HepG2 (cell line): Measurements from ENCODE around the gene NME2. TPM values are rescaled to one million over a fixed set of nuclear protein-coding genes. Genes with fewer than 3 reads are reported as not detected.

Experiments
- AHR ChIP-seq: IDR thresholded peaks from 2 replicates; pipeline ENCODE4 v1.6.1; 2018; ENCODE audit warnings: missing genetic modification reagents, missing compliant biosample characterization
- ELF4 ChIP-seq: sonication (generic); formaldehyde crosslinking; IDR thresholded peaks from 2 replicates; pipeline ENCODE4 v1.5.0; 2020; ENCODE audit warnings: missing genetic modification reagents, mild to moderate bottlenecking, moderate library complexity, borderline replicate concordance
- FOXJ3 ChIP-seq: sonication (generic); formaldehyde crosslinking; IDR thresholded peaks from 2 replicates; pipeline ENCODE4 v1.4.0; 2020; ENCODE audit warnings: missing genetic modification reagents, mild to moderate bottlenecking, borderline replicate concordance
- MAZ ChIP-seq, 2 experiments: sonication (generic) in 1 of 2; formaldehyde crosslinking in 1 of 2; IDR thresholded peaks; 2 replicates each; pipeline versions ENCODE4 v1.5.0 to v1.6.1; 2012 to 2020; ENCODE audit warnings: low read depth in 2 of 2, mild to moderate bottlenecking in 2 of 2, borderline replicate concordance in 1 of 2, improper control_type of control experiment in 1 of 2, low read length in 1 of 2, missing genetic modification reagents in 1 of 2, moderate library complexity in 1 of 2
- NFKBIZ ChIP-seq: IDR thresholded peaks from 2 replicates; pipeline ENCODE4 v1.6.1; 2018; ENCODE audit warnings: missing genetic modification reagents, missing compliant biosample characterization
- RBM39 ChIP-seq: fragments of 200-400 bp; formaldehyde crosslinking; IDR thresholded peaks from one replicate; pipeline ENCODE4 v1.6.1; 2018; ENCODE audit warnings: antibody characterized with exemption, mild to moderate bottlenecking, low read depth, low read length; ENCODE audit not compliant: poor library complexity, severe bottlenecking
- RERE ChIP-seq: IDR thresholded peaks from 2 replicates; pipeline ENCODE4 v1.6.1; 2016; ENCODE audit warnings: low read depth, missing genetic modification reagents, missing compliant biosample characterization
- TRIM24 ChIP-seq: sonication (generic); formaldehyde crosslinking; IDR thresholded peaks from 2 replicates; pipeline ENCODE4 v1.8.0; 2022; ENCODE audit warnings: mild to moderate bottlenecking, missing genetic modification reagents
- ZBTB3 ChIP-seq: sonication (generic); formaldehyde crosslinking; IDR thresholded peaks from 2 replicates; pipeline ENCODE4 v1.4.0; 2020; ENCODE audit warnings: low read depth, mild to moderate bottlenecking, moderate library complexity, missing genetic modification reagents, borderline replicate concordance
- ZNF20 ChIP-seq: sonication (generic); formaldehyde crosslinking; IDR thresholded peaks from 2 replicates; pipeline ENCODE4 v1.4.0; 2020; ENCODE audit warnings: mild to moderate bottlenecking, moderate library complexity, missing genetic modification reagents
- ZNF234 ChIP-seq: sonication (generic); formaldehyde crosslinking; conservative IDR thresholded peaks from 2 replicates; pipeline ENCODE4 v1.5.1; 2020; ENCODE audit warnings: mild to moderate bottlenecking, missing genetic modification reagents
- ZNF354B ChIP-seq: sonication (generic); formaldehyde crosslinking; IDR thresholded peaks from 2 replicates; pipeline ENCODE4 v1.8.0; 2022; ENCODE audit warnings: mild to moderate bottlenecking, missing genetic modification reagents
- ZNF460 ChIP-seq: sonication (generic); formaldehyde crosslinking; IDR thresholded peaks from 2 replicates; pipeline ENCODE4 v1.5.1; 2020; ENCODE audit warnings: missing genetic modification reagents, mild to moderate bottlenecking, borderline replicate concordance
- ZNF704 ChIP-seq: sonication (generic); formaldehyde crosslinking; IDR thresholded peaks from 2 replicates; pipeline ENCODE4 v1.8.1; 2023; ENCODE audit warnings: mild to moderate bottlenecking, inconsistent platforms, moderate library complexity, missing genetic modification reagents, borderline replicate concordance
- polyA plus RNA-seq, 8 experiments: library from polyadenylated mRNA; depleted of rRNA in 3 of 8; stranded (reverse) in 7 of 8; unstranded in 1 of 8; fragments of >200 nt; fragmentation: Illumina TruSeq in 4 of 8; extraction: Trizol in 4 of 8; gene quantifications; 2 replicates each; pipeline versions ENCODE4 v1.2.1 to v1.2.3, GENCODE V29; 2011 to 2016; ENCODE audit warnings: low read depth in 4 of 8, missing spikeins in 1 of 8, mixed read lengths in 1 of 8; ENCODE audit not compliant: insufficient read depth in 1 of 8
- total RNA-seq, 5 experiments: library from RNA; depleted of rRNA; stranded (reverse); fragments of >200 nt; fragmentation: Illumina TruSeq; extraction: Trizol; gene quantifications; 2 replicates each; pipeline ENCODE4 v1.2.3, GENCODE V29; 2016; ENCODE audit warnings: low read depth in 1 of 5
- TF ChIP-seq, protein P1 (sequence below): sonication (generic); formaldehyde crosslinking; IDR thresholded peaks from 2 replicates; pipeline ENCODE4 v1.5.0; 2020; ENCODE audit warnings: missing genetic modification reagents
- TF ChIP-seq, protein P2 (sequence below): sonication (generic); formaldehyde crosslinking; IDR thresholded peaks from 2 replicates; pipeline ENCODE4 v1.5.0; 2020; ENCODE audit warnings: missing genetic modification reagents, mild to moderate bottlenecking, borderline replicate concordance
- TF ChIP-seq, protein P3 (sequence below): fragments of 450-650 bp; IDR thresholded peaks from 2 replicates; pipeline ENCODE4 v1.6.1; 2017

Gene NME2
- total and polyA plus RNA-seq, 2 of the 13 experiments (the other 11 are each of a cell fraction or from before 2014, with no cell fraction given) = 790 to 1,213 TPM

- no peak for TF ChIP-seq MAZ (IDR thresholded peaks at IDR 0.05; ENCODE audit: borderline replicate concordance, low read depth, low read length)
- peak; percentile 79; the same call in 1 of the 2 replicates for TF ChIP-seq MAZ (CRISPR knock-in tag; IDR thresholded peaks at IDR 0.05; ENCODE audit: low read depth)
- no peak for TF ChIP-seq ELF4 (CRISPR knock-in tag)
- no peak for TF ChIP-seq ZNF20 (CRISPR knock-in tag)
- TF ChIP-seq ZBTB3 (CRISPR knock-in tag) = no peak
- no peak for TF ChIP-seq ZNF460
- TF ChIP-seq, protein P1, sequence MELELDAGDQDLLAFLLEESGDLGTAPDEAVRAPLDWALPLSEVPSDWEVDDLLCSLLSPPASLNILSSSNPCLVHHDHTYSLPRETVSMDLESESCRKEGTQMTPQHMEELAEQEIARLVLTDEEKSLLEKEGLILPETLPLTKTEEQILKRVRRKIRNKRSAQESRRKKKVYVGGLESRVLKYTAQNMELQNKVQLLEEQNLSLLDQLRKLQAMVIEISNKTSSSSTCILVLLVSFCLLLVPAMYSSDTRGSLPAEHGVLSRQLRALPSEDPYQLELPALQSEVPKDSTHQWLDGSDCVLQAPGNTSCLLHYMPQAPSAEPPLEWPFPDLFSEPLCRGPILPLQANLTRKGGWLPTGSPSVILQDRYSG (CRISPR knock-in tag) = no peak
- TF ChIP-seq RERE (CRISPR knock-in tag) = no peak
- TF ChIP-seq TRIM24 (CRISPR knock-in tag) = no peak
- TF ChIP-seq, protein P2, sequence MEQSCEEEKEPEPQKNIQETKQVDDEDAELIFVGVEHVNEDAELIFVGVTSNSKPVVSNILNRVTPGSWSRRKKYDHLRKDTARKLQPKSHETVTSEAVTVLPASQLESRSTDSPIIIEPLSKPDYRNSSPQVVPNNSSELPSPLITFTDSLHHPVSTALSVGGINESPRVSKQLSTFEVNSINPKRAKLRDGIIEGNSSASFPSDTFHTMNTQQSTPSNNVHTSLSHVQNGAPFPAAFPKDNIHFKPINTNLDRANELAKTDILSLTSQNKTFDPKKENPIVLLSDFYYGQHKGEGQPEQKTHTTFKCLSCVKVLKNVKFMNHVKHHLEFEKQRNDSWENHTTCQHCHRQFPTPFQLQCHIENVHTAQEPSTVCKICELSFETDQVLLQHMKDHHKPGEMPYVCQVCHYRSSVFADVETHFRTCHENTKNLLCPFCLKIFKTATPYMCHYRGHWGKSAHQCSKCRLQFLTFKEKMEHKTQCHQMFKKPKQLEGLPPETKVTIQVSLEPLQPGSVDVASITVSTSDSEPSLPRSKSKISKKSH = no peak
- peak; percentile 85 for TF ChIP-seq RBM39
- no peak for TF ChIP-seq NFKBIZ
- TF ChIP-seq, protein P3, sequence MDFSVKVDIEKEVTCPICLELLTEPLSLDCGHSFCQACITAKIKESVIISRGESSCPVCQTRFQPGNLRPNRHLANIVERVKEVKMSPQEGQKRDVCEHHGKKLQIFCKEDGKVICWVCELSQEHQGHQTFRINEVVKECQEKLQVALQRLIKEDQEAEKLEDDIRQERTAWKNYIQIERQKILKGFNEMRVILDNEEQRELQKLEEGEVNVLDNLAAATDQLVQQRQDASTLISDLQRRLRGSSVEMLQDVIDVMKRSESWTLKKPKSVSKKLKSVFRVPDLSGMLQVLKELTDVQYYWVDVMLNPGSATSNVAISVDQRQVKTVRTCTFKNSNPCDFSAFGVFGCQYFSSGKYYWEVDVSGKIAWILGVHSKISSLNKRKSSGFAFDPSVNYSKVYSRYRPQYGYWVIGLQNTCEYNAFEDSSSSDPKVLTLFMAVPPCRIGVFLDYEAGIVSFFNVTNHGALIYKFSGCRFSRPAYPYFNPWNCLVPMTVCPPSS = no peak
- peak; percentile 70; the same call in 1 of the 2 replicates for TF ChIP-seq AHR (CRISPR knock-in tag)
- no peak for TF ChIP-seq FOXJ3 (CRISPR knock-in tag)
- no peak for TF ChIP-seq ZNF704 (CRISPR knock-in tag)
- no peak for TF ChIP-seq ZNF354B (CRISPR knock-in tag)
- 0 out of 2 replicates have a peak, but pooled peaks have one; percentile 50 for TF ChIP-seq ZNF234
Measured at GRCh38 chr17:51120357-51120738, 45.9 kb upstream of the NME2 start (continued).
